CD4-positive, alpha-beta T cell treated with Interleukin-12 subunit alpha and Interleukin-12 subunit beta, for 1 hour (primary cell): ENCODE results near the gene UVSSA.
A peak's percentile ranks its signal among the peaks of the same experiment; 100 is the strongest.
"Not testable (repeated sequence)": the region's sequence is repeated elsewhere in the genome, so short reads cannot be mapped to it uniquely, and the experiment has no call there.

Source experiments
- DNase-seq: peaks from one replicate; pipeline ENCODE4 v3.0.0-alpha.2; 2020

The UVSSA gene

GRCh38 chr4:1316537-1317168 lies 30.4 kb upstream of the UVSSA start:
- no peak for DNase-seq

GRCh38 chr4:1317177-1318045 lies 29.6 kb upstream of the UVSSA start:
- no peak for DNase-seq

GRCh38 chr4:1318046-1318375 lies 29.0 kb upstream of the UVSSA start:
- DNase-seq, result no peak

- DNase-seq, result peak; percentile 32
These were observed 28.4 kb upstream of the UVSSA start for GRCh38 chr4:1318488-1319213.

- no peak for DNase-seq
These were observed 25.5 kb upstream of the UVSSA start for GRCh38 chr4:1321486-1321885.

GRCh38 chr4:1321946-1322650 lies 24.9 kb upstream of the UVSSA start:
- no peak for DNase-seq

- DNase-seq, result no peak
These were observed 23.8 kb upstream of the UVSSA start for GRCh38 chr4:1323280-1323634.

GRCh38 chr4:1323635-1324442 lies 23.2 kb upstream of the UVSSA start:
- DNase-seq, result no peak

DNA sequence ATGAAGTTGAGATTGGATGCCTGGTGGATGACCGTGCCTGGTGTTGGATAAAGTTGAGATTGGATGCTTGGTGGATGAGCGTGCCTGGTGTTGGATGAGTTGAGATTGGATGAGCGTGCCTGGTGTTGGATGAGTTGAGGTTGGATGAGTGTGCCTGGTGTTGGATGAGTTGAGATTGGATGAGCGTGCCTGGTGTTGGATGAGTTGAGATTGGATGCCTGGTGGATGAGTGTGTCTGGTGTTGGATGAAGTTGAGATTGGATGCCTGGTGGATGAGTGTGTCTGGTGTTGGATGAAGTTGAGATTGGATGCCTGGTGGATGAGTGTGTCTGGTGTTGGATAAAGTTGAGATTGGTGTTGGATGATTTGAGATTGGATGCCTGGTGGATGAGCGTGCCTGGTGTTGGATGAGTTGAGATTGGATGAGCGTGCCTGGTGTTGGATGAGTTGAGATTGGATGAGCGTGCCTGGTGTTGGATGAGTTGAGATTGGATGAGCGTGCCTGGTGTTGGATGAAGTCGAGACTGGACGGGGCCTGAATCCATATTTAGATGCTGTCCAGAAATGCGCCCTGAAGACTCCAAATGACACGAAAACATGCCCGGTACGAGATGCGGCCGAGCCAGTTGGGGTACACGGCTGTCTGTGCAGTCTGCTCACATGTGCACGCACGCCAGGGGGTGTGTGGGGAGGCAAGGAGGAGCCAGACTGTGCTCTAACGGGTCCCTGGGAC lies 22.4 kb upstream of the UVSSA start:
- not testable (repeated sequence) for DNase-seq

DNA sequence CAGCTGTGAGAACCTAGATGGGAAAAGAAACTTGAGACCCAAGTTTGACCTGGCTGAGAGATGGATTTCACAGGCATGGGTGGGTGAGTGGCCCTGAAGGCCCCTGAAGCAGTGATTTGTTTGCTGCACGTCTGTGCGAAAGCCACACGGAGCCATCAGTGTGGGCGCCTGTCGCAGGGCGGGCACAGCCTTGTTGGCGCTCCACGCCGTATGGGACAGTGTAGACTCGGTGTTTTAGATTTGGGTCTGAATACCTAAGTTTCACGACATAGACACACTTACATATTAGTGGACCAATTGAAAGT lies 21.9 kb upstream of the UVSSA start:
- no peak for DNase-seq

GRCh38 chr4:1325681-1326635 lies 21.1 kb upstream of the UVSSA start:
- DNase-seq, result no peak

- no peak for DNase-seq
These were observed 20.1 kb upstream of the UVSSA start for GRCh38 chr4:1326751-1327525.

DNA sequence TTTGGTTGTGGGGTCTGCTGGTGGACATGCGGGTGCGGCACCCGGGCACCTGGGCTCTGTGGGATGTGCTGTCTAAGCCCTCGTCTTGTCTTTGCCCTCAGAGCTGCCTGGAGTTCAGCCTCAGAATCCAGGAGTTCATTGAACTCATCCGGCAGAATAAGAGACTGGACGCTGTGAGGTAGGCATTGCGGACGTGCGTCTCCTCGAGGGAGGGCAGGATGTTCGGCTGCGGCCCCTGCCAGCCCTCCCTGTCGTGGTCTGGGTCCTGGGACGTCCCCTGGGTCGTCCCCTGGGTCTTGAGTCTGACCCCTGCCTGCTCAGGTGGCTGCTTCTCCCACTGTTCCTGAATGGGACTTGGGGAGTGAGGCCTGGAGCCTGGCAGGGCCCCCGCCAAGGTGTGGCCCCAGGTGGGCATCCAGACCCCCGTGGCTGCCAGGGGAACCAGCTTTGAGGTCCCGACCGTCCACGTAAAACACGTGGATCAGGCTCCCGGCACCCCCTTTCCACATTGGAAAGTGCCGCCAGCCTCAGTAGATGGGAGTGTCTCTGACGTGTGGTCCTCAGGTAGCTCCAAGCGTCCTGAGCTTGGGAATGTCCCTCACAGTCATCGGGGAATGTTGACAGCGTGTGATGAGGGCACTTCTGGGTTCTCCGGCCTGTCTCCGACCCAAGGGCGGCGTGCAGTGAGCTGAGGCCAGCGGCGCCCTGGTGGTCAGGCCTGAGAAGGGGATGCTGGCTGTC lies 19.3 kb upstream of the UVSSA start:
- DNase-seq, result no peak

DNA sequence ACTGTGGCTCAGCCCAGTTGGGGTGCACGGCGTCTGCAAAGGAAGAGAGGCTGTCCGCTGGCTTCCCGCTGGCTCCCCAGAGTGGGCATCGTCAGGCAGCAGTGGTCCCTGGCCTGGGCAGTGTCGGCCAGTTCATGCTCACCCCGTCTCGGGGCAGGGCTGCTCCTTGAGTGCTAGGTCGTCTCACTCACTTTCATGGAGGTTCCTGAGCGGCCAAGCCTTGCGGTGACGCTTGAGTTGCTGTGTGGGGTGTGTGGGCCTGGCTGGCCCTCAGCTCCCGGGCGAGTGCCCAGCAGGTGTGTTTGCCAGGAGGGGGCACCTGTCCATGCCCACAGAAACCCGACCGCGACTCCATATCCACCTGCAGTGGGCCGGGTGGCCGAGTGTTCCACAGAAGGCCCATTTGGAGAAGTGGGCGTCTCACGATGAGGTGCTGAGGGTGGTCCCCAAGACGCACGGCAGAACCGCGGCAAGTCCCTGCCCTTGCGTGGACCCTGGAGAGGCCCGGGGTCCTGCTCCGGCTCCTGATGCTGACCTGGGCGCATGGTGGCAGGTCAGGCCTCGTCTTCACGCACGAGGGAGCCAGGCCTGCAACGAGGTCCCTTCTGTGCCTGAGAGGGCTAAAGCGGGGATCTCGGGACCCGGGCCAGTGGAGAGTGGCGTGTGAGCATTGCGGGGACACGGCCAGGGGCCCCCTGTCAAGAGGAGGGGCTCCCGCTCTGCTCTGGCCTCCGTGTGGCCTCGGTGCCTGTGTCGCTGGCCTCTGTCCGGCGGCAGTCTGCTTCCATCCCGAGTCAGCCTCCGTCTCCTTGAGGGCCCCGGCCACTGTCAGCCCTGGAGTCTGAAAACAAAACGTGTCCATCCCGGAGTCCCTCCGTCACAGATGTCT lies 18.5 kb upstream of the UVSSA start:
- DNase-seq, result no peak

GRCh38 chr4:1329408-1330371 lies 17.3 kb upstream of the UVSSA start:
- DNase-seq, result peak; percentile 58

DNA sequence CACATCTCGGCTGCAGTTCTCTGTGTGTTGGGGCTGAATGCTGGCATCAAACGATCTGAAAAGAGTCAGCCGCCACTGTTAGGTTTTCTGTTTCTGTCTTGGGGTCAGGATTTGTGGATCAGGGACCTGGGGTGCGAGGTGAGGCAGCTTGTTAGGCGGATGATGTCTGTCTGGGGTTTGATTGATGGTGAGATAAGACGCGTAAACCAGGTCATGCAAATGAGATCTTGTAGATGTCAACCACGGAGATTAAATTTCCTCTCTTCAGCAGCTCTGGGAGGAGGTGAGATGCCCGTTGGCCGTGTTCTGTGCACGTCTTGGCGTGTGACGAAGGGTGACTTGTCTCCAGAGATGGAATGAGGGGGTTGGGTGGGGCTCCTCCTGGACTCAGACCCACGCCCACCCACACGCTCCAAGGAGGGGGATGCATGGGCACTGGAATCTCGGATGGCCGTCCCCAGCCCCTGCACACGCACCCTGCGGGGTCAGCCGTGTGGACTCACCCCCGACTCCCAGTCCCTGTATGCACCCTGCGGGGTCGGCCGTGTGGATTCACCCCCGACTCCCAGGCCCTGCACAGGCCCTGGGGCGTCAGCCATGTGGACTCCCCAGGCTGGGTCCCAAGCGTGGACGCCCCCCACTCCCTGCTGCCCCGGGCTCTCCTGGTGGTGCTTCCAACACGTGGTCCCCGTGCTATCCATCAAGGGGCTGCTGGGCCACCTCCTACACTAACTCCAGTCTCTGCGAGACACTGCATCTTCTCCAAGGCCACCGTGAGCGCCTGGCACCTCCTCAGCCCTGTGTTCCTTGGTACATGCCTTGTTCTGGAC lies 16.0 kb upstream of the UVSSA start:
- peak; percentile 78 for DNase-seq
